Kidney glomerular epithelial cell (primary cell): ENCODE results near the gene C3orf18.

Source experiments
- DNase-seq: peaks from one replicate; lab custom pipeline; 2025; lab: John Stamatoyannopoulos, UW

The C3orf18 gene

GRCh38 chr3:50567386-50568167 is at the start of gene C3orf18:
C3orf18 (minus strand) TSS chr3:50567747; CDS start chr3:50565699, 2,048 bp downstream.
- peak; percentile 23 for DNase-seq

GRCh38 chr3:50616770-50617095 is 49.2 kb upstream of the C3orf18 start:
- peak; percentile 74 for DNase-seq

GRCh38 chr3:50616003-50616769 is 48.6 kb upstream of the C3orf18 start:
- peak; percentile 72 for DNase-seq

- DNase-seq = no peak
Observed at GRCh38 chr3:50615190-50615589, 47.6 kb upstream of the C3orf18 start.

- no peak for DNase-seq
Observed at GRCh38 chr3:50612970-50613846, 45.7 kb upstream of the C3orf18 start.

- no peak for DNase-seq
Observed at GRCh38 chr3:50612234-50612882, 44.8 kb upstream of the C3orf18 start.

GRCh38 chr3:50611464-50612233 is 44.1 kb upstream of the C3orf18 start, which contains the start of gene CISH:
CISH (minus strand) TSS chr3:50611774; CDS start chr3:50611650, 124 bp downstream.
- DNase-seq = peak; percentile 89

GRCh38 chr3:50610992-50611463 is 43.5 kb upstream of the C3orf18 start:
- DNase-seq = no peak

GRCh38 chr3:50610181-50610971 is 42.8 kb upstream of the C3orf18 start:
- no peak for DNase-seq

GRCh38 chr3:50609763-50610085 is 42.2 kb upstream of the C3orf18 start:
- no peak for DNase-seq

- no peak for DNase-seq
Observed at GRCh38 chr3:50609071-50609762, 41.7 kb upstream of the C3orf18 start.

GRCh38 chr3:50608278-50608677 is 40.7 kb upstream of the C3orf18 start:
- DNase-seq = no peak

GRCh38 chr3:50607271-50608091 is 39.9 kb upstream of the C3orf18 start:
- DNase-seq = no peak

GRCh38 chr3:50606596-50606995 is 39.0 kb upstream of the C3orf18 start:
- DNase-seq = no peak

GRCh38 chr3:50605901-50606326 is 38.4 kb upstream of the C3orf18 start:
- DNase-seq = peak; percentile 39

- no peak for DNase-seq
Observed at GRCh38 chr3:50604628-50605588, 37.4 kb upstream of the C3orf18 start.

GRCh38 chr3:50604110-50604621 is 36.6 kb upstream of the C3orf18 start:
- no peak for DNase-seq
